H1 (cell line): ENCODE measurements around the gene ST8SIA2. TPM values are rescaled to one million over a fixed set of nuclear protein-coding genes. Genes with fewer than 3 reads are reported as not detected.

Experiments
- CTCF ChIA-PET: fragments of 300-600 bp; sonication (Branson Sonifier 250); formaldehyde crosslinking; loops from one replicate; lab custom pipeline; 2021; ENCODE audit not compliant: partially characterized antibody; lab: Charles Lee
- POLR2A ChIA-PET: fragments of 300-600 bp; sonication (Branson Sonifier 250); formaldehyde crosslinking; loops from one replicate; lab custom pipeline; 2021; ENCODE audit warnings: inconsistent platforms; ENCODE audit not compliant: partially characterized antibody; lab: Charles Lee
- DNase-seq, 2 experiments: peaks; one replicate each; pipeline versions ENCODE4 v3.0.0 to v3.0.0-alpha.2; 2010 to 2022; ENCODE audit warnings: low spot score in 2 of 2, low read depth in 1 of 2, mixed read lengths in 1 of 2
- FAIRE-seq: peaks from 2 replicates; lab custom pipeline; 2011; peaks lifted over from hg19 to GRCh38; lab: Jason Lieb, UNC
- H2AFZ ChIP-seq: 2 replicates; pipeline ENCODE4 v1.8.1; 2012; ENCODE audit warnings: low read length, inconsistent platforms
- H2AK5ac ChIP-seq: 2 replicates; pipeline ENCODE4 v1.6.1; 2013; ENCODE audit warnings: low read depth, low read length
- H2BK120ac ChIP-seq: replicated peaks from 2 replicates; pipeline ENCODE3; 2013; ENCODE audit warnings: low read depth, low read length, inconsistent platforms
- H2BK12ac ChIP-seq: 2 replicates; pipeline ENCODE4 v1.6.1; 2013; ENCODE audit warnings: low read depth, low read length
- H2BK15ac ChIP-seq: 2 replicates; pipeline ENCODE4 v1.6.1; 2013; ENCODE audit warnings: low read length
- H2BK20ac ChIP-seq: 2 replicates; pipeline ENCODE4 v1.6.1; 2013; ENCODE audit warnings: low read length
- H2BK5ac ChIP-seq: 2 replicates; pipeline ENCODE4 v1.6.1; 2013; ENCODE audit warnings: low read depth, low read length
- H3K14ac ChIP-seq: 2 replicates; pipeline ENCODE4 v1.6.1; 2013; ENCODE audit warnings: inconsistent platforms; ENCODE audit not compliant: insufficient read length
- H3K18ac ChIP-seq: 2 replicates; pipeline ENCODE4 v1.6.1; 2013; ENCODE audit warnings: low read length; ENCODE audit errors: extremely low read depth
- H3K23ac ChIP-seq: 2 replicates; pipeline ENCODE4 v1.6.1; 2013; ENCODE audit warnings: inconsistent platforms; ENCODE audit not compliant: insufficient read length
- H3K23me2 ChIP-seq: 2 replicates; pipeline ENCODE4 v1.6.1; 2013; ENCODE audit warnings: low read depth, low read length
- H3K27ac ChIP-seq: 2 replicates; pipeline ENCODE4 v1.6.1; 2011; ENCODE audit warnings: low read depth, low read length, inconsistent platforms
- H3K27me3 ChIP-seq, 4 experiments: replicated peaks in 1 of 4; 1 replicate in 1 of 4; 2 replicates in 3 of 4; pipeline versions ENCODE4 v1.6.1 to v1.8.1; 2011 to 2013; ENCODE audit warnings: low read length in 3 of 4, mild to moderate bottlenecking in 3 of 4, inconsistent platforms in 2 of 4, mixed read lengths in 2 of 4, moderate library complexity in 1 of 4; ENCODE audit not compliant: control insufficient read depth in 3 of 4, insufficient read depth in 3 of 4; ENCODE audit errors: extremely low read depth in 1 of 4
- H3K36me3 ChIP-seq, 4 experiments: 2 replicates each; pipeline versions ENCODE4 v1.6.1 to v1.8.1; 2011 to 2013; ENCODE audit warnings: mild to moderate bottlenecking in 4 of 4, low read length in 3 of 4, moderate library complexity in 2 of 4, control low read depth in 1 of 4, inconsistent platforms in 1 of 4; ENCODE audit not compliant: insufficient read depth in 4 of 4, control insufficient read depth in 2 of 4
- H3K4ac ChIP-seq: replicated peaks from 2 replicates; pipeline ENCODE3; 2013; ENCODE audit warnings: low read length, low read depth, mixed read lengths, inconsistent platforms; ENCODE audit not compliant: insufficient read length
- H3K4me1 ChIP-seq, 4 experiments: replicated peaks in 1 of 4; 1 replicate in 1 of 4; 2 replicates in 3 of 4; pipeline versions ENCODE4 v1.6.1 to v1.8.1; 2011 to 2013; ENCODE audit warnings: low read length in 3 of 4, inconsistent platforms in 2 of 4, mixed read lengths in 1 of 4; ENCODE audit not compliant: insufficient read depth in 4 of 4, control insufficient read depth in 3 of 4
- H3K4me2 ChIP-seq, 2 experiments: 2 replicates each; pipeline versions ENCODE4 v1.6.1 to v1.8.1; 2011 to 2013; ENCODE audit warnings: low read depth in 2 of 2, low read length in 2 of 2, control low read depth in 1 of 2, inconsistent platforms in 1 of 2, mild to moderate bottlenecking in 1 of 2; ENCODE audit not compliant: insufficient read depth in 1 of 2
- H3K4me3 ChIP-seq, 4 experiments: fragments of 200-600, 300-600 bp in 1 of 4; sonication (generic), shearing (Covaris generic), sonication (Bioruptor Twin) in 1 of 4; 2 replicates each; pipeline versions ENCODE4 v1.5.1 to v1.8.1; 2011 to 2016; ENCODE audit warnings: low read length in 4 of 4, low read depth in 3 of 4, control low read depth in 2 of 4, inconsistent platforms in 2 of 4, mild to moderate bottlenecking in 2 of 4, mixed read lengths in 1 of 4, moderate library complexity in 1 of 4; ENCODE audit not compliant: insufficient read depth in 2 of 4; ENCODE audit errors: extremely low read depth in 1 of 4
- H3K56ac ChIP-seq: replicated peaks from 2 replicates; pipeline ENCODE3; 2013; ENCODE audit warnings: low read depth, mild to moderate bottlenecking, mixed read lengths, low read length, inconsistent platforms; ENCODE audit not compliant: insufficient read length
- H3K79me1 ChIP-seq: 2 replicates; pipeline ENCODE4 v1.6.1; 2013; ENCODE audit warnings: low read depth, low read length, control low read depth
- H3K79me2 ChIP-seq, 2 experiments: 2 replicates each; pipeline versions ENCODE4 v1.6.1 to v1.8.1; 2012 to 2013; ENCODE audit warnings: low read length in 2 of 2, mild to moderate bottlenecking in 2 of 2, inconsistent platforms in 1 of 2; ENCODE audit not compliant: insufficient read depth in 2 of 2, control insufficient read depth in 1 of 2
- H3K9ac ChIP-seq, 4 experiments: replicated peaks in 1 of 4; 1 replicate in 1 of 4; 2 replicates in 3 of 4; pipeline versions ENCODE4 v1.6.1 to v1.8.1; 2011 to 2013; ENCODE audit warnings: low read depth in 3 of 4, low read length in 3 of 4, control low read depth in 2 of 4, mild to moderate bottlenecking in 2 of 4, moderate library complexity in 2 of 4, inconsistent platforms in 1 of 4; ENCODE audit errors: extremely low read depth in 1 of 4
- H3K9me3 ChIP-seq, 2 experiments: 2 replicates each; pipeline versions ENCODE4 v1.6.1 to v1.8.1; 2012 to 2013; ENCODE audit warnings: mild to moderate bottlenecking in 2 of 2, moderate library complexity in 2 of 2, control low read depth in 1 of 2, inconsistent platforms in 1 of 2, low read depth in 1 of 2, low read length in 1 of 2, mixed read lengths in 1 of 2; ENCODE audit not compliant: insufficient read depth in 2 of 2
- H4K20me1 ChIP-seq, 2 experiments: replicated peaks in 1 of 2; 2 replicates each; pipeline versions ENCODE3 to v1.8.1; 2011 to 2013; ENCODE audit warnings: inconsistent platforms in 2 of 2, low read length in 2 of 2, mild to moderate bottlenecking in 1 of 2; ENCODE audit not compliant: insufficient read depth in 2 of 2, control insufficient read depth in 1 of 2
- H4K5ac ChIP-seq: 2 replicates; pipeline ENCODE4 v1.6.1; 2013; ENCODE audit warnings: low read length, low read depth, mixed read lengths, inconsistent platforms; ENCODE audit not compliant: insufficient read length
- H4K8ac ChIP-seq: 2 replicates; pipeline ENCODE4 v1.8.0; 2013; ENCODE audit warnings: mild to moderate bottlenecking, moderate library complexity, low read length, inconsistent platforms; ENCODE audit not compliant: insufficient read depth; ENCODE audit errors: extremely low read depth
- H4K91ac ChIP-seq: replicated peaks from 2 replicates; pipeline ENCODE3; 2013; ENCODE audit warnings: low read length, mixed read lengths, inconsistent platforms; ENCODE audit not compliant: insufficient read length
- CEBPB ChIP-seq: IDR thresholded peaks from 2 replicates; pipeline ENCODE4 v1.6.1; 2012; ENCODE audit warnings: low read depth, low read length
- CHD1 ChIP-seq: IDR thresholded peaks from 2 replicates; pipeline ENCODE4 v1.6.1; 2012; ENCODE audit warnings: low read depth, low read length, improper control_type of control experiment
- CHD2 ChIP-seq: IDR thresholded peaks from 2 replicates; pipeline ENCODE4 v1.6.1; 2012; ENCODE audit warnings: low read length, improper control_type of control experiment
- CTBP2 ChIP-seq: IDR thresholded peaks from 2 replicates; pipeline ENCODE4 v1.7.0; 2011; ENCODE audit warnings: borderline replicate concordance, mild to moderate bottlenecking, moderate library complexity, mixed read lengths, low read length; ENCODE audit not compliant: insufficient read depth, insufficient read length
- MAX ChIP-seq: IDR thresholded peaks from 2 replicates; pipeline ENCODE4 v1.6.1; 2012; ENCODE audit warnings: inconsistent platforms
- NRF1 ChIP-seq: IDR thresholded peaks from 2 replicates; pipeline ENCODE4 v1.6.1; 2011; ENCODE audit warnings: mild to moderate bottlenecking, low read depth, low read length, improper control_type of control experiment
- RAD21 ChIP-seq, 2 experiments: IDR thresholded peaks in 1 of 2; conservative IDR thresholded peaks in 1 of 2; 2 replicates each; pipeline ENCODE4 v1.6.1; 2011; ENCODE audit warnings: low read depth in 2 of 2, low read length in 2 of 2, improper control_type of control experiment in 1 of 2, inconsistent platforms in 1 of 2, mild to moderate bottlenecking in 1 of 2, moderate library complexity in 1 of 2
- RNF2 ChIP-seq: fragments of 200-900, 300-1000 bp; sonication (generic); IDR thresholded peaks from 2 replicates; pipeline ENCODE4 v1.7.1; 2016; ENCODE audit warnings: borderline replicate concordance, low read depth, mild to moderate bottlenecking, antibody characterized with exemption, low read length; ENCODE audit not compliant: poor library complexity, severe bottlenecking; ENCODE audit errors: missing control alignments
- SAP30 ChIP-seq: fragments of 300-600 bp; sonication (generic); IDR thresholded peaks from 2 replicates; pipeline ENCODE4 v1.7.1; 2012; ENCODE audit warnings: low read length, moderate library complexity, mild to moderate bottlenecking, inconsistent platforms; ENCODE audit not compliant: insufficient read depth, insufficient replicate concordance
- SIRT6 ChIP-seq: IDR thresholded peaks from one replicate; pipeline ENCODE4 v1.7.1; 2012; ENCODE audit warnings: low read length, inconsistent platforms
- TEAD4 ChIP-seq: IDR thresholded peaks from 2 replicates; pipeline ENCODE4 v1.6.1; 2012; ENCODE audit warnings: low read depth, low read length, inconsistent platforms, mixed read lengths
- USF2 ChIP-seq: IDR thresholded peaks from 2 replicates; pipeline ENCODE4 v1.6.1; 2011; ENCODE audit warnings: low read length, improper control_type of control experiment
- WGBS, 2 experiments: shearing (Covaris generic) in 1 of 2; methylation state at CpG; one replicate each; pipeline versions ENCODE4 v1.1.6 to v1.1.7; 2013 to 2015; ENCODE audit warnings: low lambda C conversion rate in 2 of 2, mixed read lengths in 2 of 2, inconsistent platforms in 1 of 2, low coverage in 1 of 2, missing lambda C conversion rate in 1 of 2; ENCODE audit not compliant: insufficient replicate concordance in 2 of 2, insufficient coverage in 1 of 2, insufficient read length in 1 of 2; ENCODE audit errors: extremely low coverage in 1 of 2, missing lambda C conversion rate in 1 of 2; 5-methylcytosine and 5-hydroxymethylcytosine counted together
- polyA plus RNA-seq, 7 experiments: library from polyadenylated mRNA; depleted of rRNA in 3 of 7; stranded (reverse) in 5 of 7; unstranded in 2 of 7; fragments of >200 nt in 5 of 7; fragments of 200-250 nt in 2 of 7; gene quantifications; 1 replicate in 5 of 7; 2 replicates in 1 of 7; 4 replicates in 1 of 7; pipeline versions ENCODE4 v1.2.1 to v1.2.3, GENCODE V29; 2011 to 2013; ENCODE audit warnings: missing spikeins in 2 of 7, mixed read lengths in 2 of 7
- total RNA-seq: library from RNA; stranded (reverse); fragmentation: NEBNext Ultra II Directional; extraction: Animal tissue kit (Norgen Biotek cat#: 25700); gene quantifications from 2 replicates; pipeline ENCODE4 v1.2.1, GENCODE V29; 2021

ST8SIA2 gene
- total and polyA plus RNA-seq, 2 of the 8 experiments (the other 6 are each of a cell fraction or from before 2014, with no cell fraction given), result 3.0 to 4.5 TPM

GRCh38 chr15:92467245-92467644, 73.6 kb downstream of the ST8SIA2 start:
- Histone ChIP-seq H2BK15ac (no peak overlapping the region), H3K4me2 (no peak overlapping the region), H3K4me3 (no peak overlapping the region), H3K36me3 (no peaks in the 10 kb centered on the region), H4K5ac (no peak overlapping the region), H4K20me1 (no peaks in the 10 kb centered on the region), H3K79me1 (no peaks in the 10 kb centered on the region), H3K56ac (no peak overlapping the region), H3K18ac (no peak overlapping the region), H3K4ac (no peak overlapping the region), H2BK12ac (no peak overlapping the region), H4K91ac (no peak overlapping the region), H3K23ac (no peak overlapping the region), H3K27me3 (no peaks in the 10 kb centered on the region), H2AFZ (no peak overlapping the region), H3K9ac (no peak overlapping the region), H2BK120ac (no peak overlapping the region), H2BK5ac (no peak overlapping the region), H3K14ac (no peak overlapping the region), H3K27ac (no peak overlapping the region), H3K79me2 (no peaks in the 10 kb centered on the region), H3K9me3 (no peaks in the 10 kb centered on the region), H3K23me2 (no peaks in the 10 kb centered on the region), H4K8ac (peak overlapping the region; percentile 18; the same call in 1 of the 2 replicates), H2BK20ac (no peak overlapping the region), H3K4me1 (no peaks in the 10 kb centered on the region), H2AK5ac (no peak overlapping the region)
- WGBS, 2 experiments, result 89% methylated on average over 11 of the region's 11 CpGs; no CpG with 5 or more reads in 1 of the 2 experiments
- FAIRE-seq, result no peak
- POLR2A ChIA-PET, result interaction anchor here (0.6 kb wide), 1 partner anchor 581 kb away, joined by 3 read pairs; no protein-coding TSS in a partner anchor
- CTCF ChIA-PET, result no interaction called here
- no peak for DNase-seq
- TF ChIP-seq CHD1 (no peak), SIRT6 (no peak), SAP30 (no peak), NRF1 (no peak), TEAD4 (no peak), CTBP2 (no peak), MAX (no peak), CHD2 (no peak), CEBPB (no peak), RAD21 (IDR thresholded peaks at IDR 0.05 in 1 of 2, conservative IDR thresholded peaks at IDR 0.05 in 1 of 2; ENCODE audit: low read depth in 2 of 2, low read length in 2 of 2) (no peak), USF2 (no peak), RNF2 (no peak)
